Measurements from ENCODE around the gene AMOT.

AMOT gene

GRCh38 chrX:112835019-112835418 is 5.6 kb downstream of the AMOT start:
- no peak for DNase-seq

GRCh38 chrX:112834031-112834845 is 6.4 kb downstream of the AMOT start:
- DNase-seq = no peak

- no peak for DNase-seq
Measured at GRCh38 chrX:112832481-112833095, 8.0 kb downstream of the AMOT start.

- no peak for DNase-seq
Measured at GRCh38 chrX:112830540-112830939, 10.1 kb downstream of the AMOT start.

GRCh38 chrX:112827292-112827903 is 13.2 kb downstream of the AMOT start:
- DNase-seq = no peak

- no peak for DNase-seq
Measured at GRCh38 chrX:112826023-112826422, 14.6 kb downstream of the AMOT start.

GRCh38 chrX:112822892-112823291 is 17.7 kb downstream of the AMOT start:
- DNase-seq = no peak

GRCh38 chrX:112820364-112821268 is 20.0 kb downstream of the AMOT start:
- no peak for DNase-seq

- DNase-seq = no peak
Measured at GRCh38 chrX:112819813-112820212, 20.8 kb downstream of the AMOT start.

GRCh38 chrX:112819008-112819640 is 21.5 kb downstream of the AMOT start:
- no peak for DNase-seq

- no peak for DNase-seq
Measured at GRCh38 chrX:112818114-112819007, 22.3 kb downstream of the AMOT start.

GRCh38 chrX:112816908-112817307 is 23.7 kb downstream of the AMOT start:
- DNase-seq = no peak

- no peak for DNase-seq
Measured at GRCh38 chrX:112814496-112814895, 26.1 kb downstream of the AMOT start.

GRCh38 chrX:112812741-112813140 is 27.9 kb downstream of the AMOT start:
- DNase-seq = no peak

GRCh38 chrX:112808651-112809195 is 31.9 kb downstream of the AMOT start:
- DNase-seq = no peak

- no peak for DNase-seq
Measured at GRCh38 chrX:112808007-112808406, 32.6 kb downstream of the AMOT start.

- no peak for DNase-seq
Measured at GRCh38 chrX:112803060-112803459, 37.6 kb downstream of the AMOT start.

GRCh38 chrX:112802541-112802940 is 38.1 kb downstream of the AMOT start:
- no peak for DNase-seq

GRCh38 chrX:112800971-112801775 is 39.5 kb downstream of the AMOT start:
- DNase-seq = no peak

GRCh38 chrX:112799425-112799824 is 41.2 kb downstream of the AMOT start:
- no peak for DNase-seq

All from DMS 273 treated with DMSO at 0.1 percent for 48 hours (cell line).